Parathyroid adenoma (tissue), 2 donors: ENCODE data around the gene FOXK2.

Experiments used
- H2AFZ ChIP-seq: fragments of 300-600 bp; sonication (generic); one replicate; pipeline ENCODE4 v1.7.0; 2017; ENCODE audit warnings: antibody characterized with exemption, mild to moderate bottlenecking
- H3K27ac ChIP-seq: fragments of 300-600 bp; sonication (generic); one replicate; pipeline ENCODE4 v1.7.0; 2017
- H3K27me3 ChIP-seq: fragments of 300-600 bp; sonication (generic); one replicate; pipeline ENCODE4 v1.7.0; 2017; ENCODE audit warnings: low read length; ENCODE audit not compliant: control insufficient read depth, insufficient read depth
- H3K36me3 ChIP-seq: fragments of 300-600 bp; sonication (generic); one replicate; pipeline ENCODE4 v1.7.0; 2017; ENCODE audit warnings: low read length; ENCODE audit not compliant: control insufficient read depth, insufficient read depth
- H3K4me1 ChIP-seq: fragments of 300-600 bp; sonication (generic); one replicate; pipeline ENCODE4 v1.7.0; 2017; ENCODE audit warnings: control low read depth
- H3K4me2 ChIP-seq: fragments of 300-600 bp; sonication (generic); one replicate; pipeline ENCODE4 v1.7.0; 2017; ENCODE audit warnings: low read length
- H3K4me3 ChIP-seq: fragments of 300-600 bp; sonication (generic); one replicate; pipeline ENCODE4 v1.7.0; 2017; ENCODE audit warnings: low read depth, low read length
- H3K79me2 ChIP-seq: fragments of 300-600 bp; sonication (generic); one replicate; pipeline ENCODE4 v1.7.0; 2017; ENCODE audit warnings: control low read depth
- H3K9ac ChIP-seq: fragments of 300-600 bp; sonication (generic); one replicate; pipeline ENCODE4 v1.7.0; 2017; ENCODE audit warnings: mild to moderate bottlenecking
- H3K9me3 ChIP-seq: fragments of 300-600 bp; sonication (generic); one replicate; pipeline ENCODE4 v1.7.0; 2017; ENCODE audit warnings: low read length; ENCODE audit not compliant: control insufficient read depth
- TF ChIP-seq, protein P1 (sequence below): fragments of 300-600 bp; sonication (generic); IDR thresholded peaks from one replicate; pipeline ENCODE4 v1.7.0; 2017; ENCODE audit warnings: antibody characterized with exemption, mild to moderate bottlenecking
- donor health status: primary hyperparathyroidism.

The FOXK2 gene

DNA sequence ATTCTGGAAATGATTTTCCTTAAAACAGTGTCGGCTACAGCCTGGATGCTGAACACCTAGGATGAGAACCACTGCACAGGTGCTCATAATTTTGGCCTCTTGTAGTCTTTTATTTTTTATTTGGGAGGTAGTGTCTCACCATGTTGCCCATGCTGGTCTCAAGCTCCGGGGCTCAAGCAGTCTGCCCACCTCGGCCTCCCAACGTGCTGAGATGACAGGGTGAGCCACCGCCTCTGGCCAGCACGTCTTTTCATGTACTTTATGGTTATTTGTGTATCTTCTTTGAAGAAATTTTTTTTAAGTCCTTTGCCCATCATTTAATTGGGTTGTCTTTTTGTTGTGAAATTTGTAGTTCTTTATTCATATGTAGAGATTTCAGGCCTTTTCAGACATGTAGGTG lies 70.7 kb downstream of the FOXK2 start:
- H3K27ac ChIP-seq: no peak overlapping the region
- H3K9ac ChIP-seq: no peak overlapping the region
- no peak overlapping the region for H3K4me2 ChIP-seq
- peaks cover 18% of the 10 kb centered on the region for H3K4me1 ChIP-seq
- H2AFZ ChIP-seq: no peak overlapping the region
- H3K9me3 ChIP-seq: no peaks in the 10 kb centered on the region
- TF ChIP-seq, protein P1, sequence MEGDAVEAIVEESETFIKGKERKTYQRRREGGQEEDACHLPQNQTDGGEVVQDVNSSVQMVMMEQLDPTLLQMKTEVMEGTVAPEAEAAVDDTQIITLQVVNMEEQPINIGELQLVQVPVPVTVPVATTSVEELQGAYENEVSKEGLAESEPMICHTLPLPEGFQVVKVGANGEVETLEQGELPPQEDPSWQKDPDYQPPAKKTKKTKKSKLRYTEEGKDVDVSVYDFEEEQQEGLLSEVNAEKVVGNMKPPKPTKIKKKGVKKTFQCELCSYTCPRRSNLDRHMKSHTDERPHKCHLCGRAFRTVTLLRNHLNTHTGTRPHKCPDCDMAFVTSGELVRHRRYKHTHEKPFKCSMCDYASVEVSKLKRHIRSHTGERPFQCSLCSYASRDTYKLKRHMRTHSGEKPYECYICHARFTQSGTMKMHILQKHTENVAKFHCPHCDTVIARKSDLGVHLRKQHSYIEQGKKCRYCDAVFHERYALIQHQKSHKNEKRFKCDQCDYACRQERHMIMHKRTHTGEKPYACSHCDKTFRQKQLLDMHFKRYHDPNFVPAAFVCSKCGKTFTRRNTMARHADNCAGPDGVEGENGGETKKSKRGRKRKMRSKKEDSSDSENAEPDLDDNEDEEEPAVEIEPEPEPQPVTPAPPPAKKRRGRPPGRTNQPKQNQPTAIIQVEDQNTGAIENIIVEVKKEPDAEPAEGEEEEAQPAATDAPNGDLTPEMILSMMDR: no peak
- no peaks in the 10 kb centered on the region for H3K27me3 ChIP-seq
- peaks cover 6% of the 10 kb centered on the region for H3K79me2 ChIP-seq
- no peak overlapping the region for H3K4me3 ChIP-seq
- H3K36me3 ChIP-seq: no peaks in the 10 kb centered on the region

- Histone ChIP-seq H3K79me2 (peaks cover 4% of the 10 kb centered on the region), H3K4me3 (no peak overlapping the region), H3K36me3 (no peaks in the 10 kb centered on the region), H3K9me3 (no peaks in the 10 kb centered on the region), H3K9ac (no peak overlapping the region), H2AFZ (no peak overlapping the region), H3K27ac (peak overlapping the region; percentile 78), H3K4me2 (no peak overlapping the region), H3K27me3 (no peaks in the 10 kb centered on the region), H3K4me1 (peaks cover 18% of the 10 kb centered on the region)
- TF ChIP-seq, protein P1: no peak
These were observed 71.5 kb downstream of the FOXK2 start for GRCh38 chr17:82590881-82591539.

GRCh38 chr17:82592289-82592766 lies 72.8 kb downstream of the FOXK2 start:
- Histone ChIP-seq H3K4me3 (no peak overlapping the region), H3K27me3 (no peaks in the 10 kb centered on the region), H3K9ac (no peak overlapping the region), H3K4me1 (peaks cover 18% of the 10 kb centered on the region), H3K27ac (peak overlapping the region; percentile 78), H3K4me2 (peak overlapping the region; percentile 81), H3K9me3 (no peaks in the 10 kb centered on the region), H3K79me2 (peaks cover 4% of the 10 kb centered on the region), H3K36me3 (no peaks in the 10 kb centered on the region), H2AFZ (peak overlapping the region; percentile 69)
- TF ChIP-seq, protein P1: no peak

- peak overlapping the region; percentile 56 for H3K4me3 ChIP-seq
- no peaks in the 10 kb centered on the region for H3K9me3 ChIP-seq
- no peak overlapping the region for H3K9ac ChIP-seq
- TF ChIP-seq, protein P1: no peak
- H3K4me1 ChIP-seq: peaks cover 18% of the 10 kb centered on the region
- H3K79me2 ChIP-seq: peaks cover 4% of the 10 kb centered on the region
- H3K27me3 ChIP-seq: no peaks in the 10 kb centered on the region
- peak overlapping the region; percentile 69 for H2AFZ ChIP-seq
- peak overlapping the region; percentile 81 for H3K4me2 ChIP-seq
- H3K36me3 ChIP-seq: no peaks in the 10 kb centered on the region
- peak overlapping the region; percentile 78 for H3K27ac ChIP-seq
These were observed 73.4 kb downstream of the FOXK2 start for GRCh38 chr17:82592767-82593589.
